ENCODE results near the gene ADGRG6. TPM values are rescaled to one million over a fixed set of nuclear protein-coding genes. Genes with fewer than 3 reads are reported as not detected.

Gene ADGRG6
- total RNA-seq, 1 donor from 2014 or later, result 145 TPM

DNA sequence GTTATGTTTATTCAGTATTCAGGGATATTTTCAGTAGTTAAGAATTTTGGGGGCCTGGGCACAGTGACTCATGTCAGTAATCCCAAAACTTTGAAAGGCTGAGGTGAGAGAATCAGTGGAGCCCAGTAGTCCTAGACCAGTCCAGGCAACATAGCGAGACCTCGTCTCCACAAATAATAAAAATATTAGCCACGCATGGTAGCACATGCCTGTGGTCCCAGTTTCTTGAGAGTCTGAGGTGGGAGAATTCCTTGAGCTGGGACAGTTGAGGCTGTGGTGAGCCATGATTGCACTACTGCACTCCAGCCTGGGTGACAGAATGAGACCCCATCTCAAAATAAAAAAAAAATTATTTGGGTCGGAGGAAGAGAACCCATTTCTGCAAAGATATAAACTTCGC lies 20.3 kb downstream of the ADGRG6 start:
- no peak for DNase-seq (ENCODE audit: low spot score)

DNA sequence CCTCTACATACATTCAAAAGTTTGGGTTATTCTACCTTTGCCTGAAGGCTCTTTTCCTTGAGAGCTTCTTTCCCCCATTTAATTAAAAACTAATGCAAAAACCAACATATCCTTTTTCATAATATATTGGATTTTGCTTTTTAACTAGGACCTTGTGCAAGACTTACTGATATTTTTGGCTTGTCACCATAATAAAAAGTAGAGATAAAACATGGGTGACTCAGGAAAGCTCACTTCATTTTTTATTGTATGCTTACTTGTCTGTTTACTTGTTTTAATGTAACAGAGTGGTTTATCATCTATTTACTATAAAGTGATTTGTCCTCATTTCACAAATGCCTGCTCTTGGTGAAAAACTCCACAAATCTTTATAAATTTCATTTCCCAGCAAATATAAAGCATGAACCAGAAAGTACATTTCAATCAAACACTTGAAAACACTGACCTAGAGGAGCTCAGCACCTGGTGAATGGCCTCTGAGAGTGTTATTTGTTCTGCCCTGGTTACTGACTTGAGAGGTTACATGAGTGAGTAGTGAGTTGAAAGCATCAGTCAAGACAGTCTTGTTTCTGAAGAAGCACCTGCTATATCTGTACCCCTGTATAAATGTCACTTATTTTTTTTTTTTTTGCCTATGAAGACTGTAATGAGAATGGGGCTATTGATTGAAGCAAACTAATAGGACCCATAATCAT lies 20.8 kb downstream of the ADGRG6 start:
- DNase-seq (ENCODE audit: low spot score), result no peak

DNA sequence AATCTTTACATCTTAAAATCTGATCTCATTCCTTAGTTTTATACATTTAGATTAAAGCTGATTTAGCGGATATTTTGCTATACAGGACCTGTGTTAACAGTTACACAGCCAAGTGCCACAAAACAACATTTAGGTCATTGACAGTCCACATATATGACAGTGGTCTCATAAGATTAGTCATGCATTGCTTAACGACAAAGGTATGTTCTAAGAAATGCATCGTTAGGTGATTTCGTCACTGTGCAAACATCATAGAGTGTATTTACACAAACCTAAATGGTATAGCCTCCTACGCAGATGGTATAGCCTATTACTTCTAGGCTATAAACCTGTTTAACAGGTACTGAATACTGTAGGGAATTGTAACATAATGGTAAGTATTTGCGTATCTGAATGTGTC lies 21.6 kb downstream of the ADGRG6 start:
- no peak for DNase-seq (ENCODE audit: low spot score)

DNA sequence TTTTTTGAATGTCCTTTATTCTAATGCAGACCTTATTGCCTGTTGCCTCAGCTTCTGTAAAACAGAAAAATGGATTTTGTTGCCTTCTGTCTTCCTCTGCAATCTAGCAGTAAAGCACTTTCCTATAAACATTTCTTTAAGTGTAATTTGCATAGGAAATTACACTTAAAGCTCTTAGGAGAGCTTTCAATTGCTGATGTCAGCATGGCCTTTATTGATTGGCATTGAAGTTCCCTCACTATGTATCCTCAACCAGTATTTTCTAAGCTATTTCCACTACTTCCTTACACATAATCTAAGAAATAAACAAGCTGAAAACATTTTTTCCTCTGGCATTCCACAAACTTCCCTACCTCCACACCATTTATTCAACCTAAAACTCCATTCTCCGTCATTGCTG lies 22.3 kb downstream of the ADGRG6 start:
- DNase-seq (ENCODE audit: low spot score), result no peak

DNA sequence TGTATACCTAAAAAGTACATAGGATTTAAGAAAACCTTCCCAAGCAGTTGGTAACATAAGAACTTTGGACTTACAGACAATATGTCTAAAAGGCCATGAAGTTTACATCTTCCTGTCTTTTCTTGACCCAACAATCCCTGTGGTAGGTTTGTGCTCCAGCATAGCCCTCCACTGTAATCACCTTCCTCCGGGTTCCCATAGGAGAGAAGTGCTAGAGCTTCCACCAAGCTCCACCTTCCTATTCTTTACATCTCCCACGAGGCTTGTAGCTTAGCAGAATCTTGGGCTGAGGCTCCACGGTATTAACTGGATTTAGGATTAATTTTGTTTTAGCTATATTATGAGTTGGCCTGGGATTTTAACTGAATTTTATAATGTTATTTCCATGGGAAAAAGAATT lies 23.3 kb downstream of the ADGRG6 start:
- no peak for DNase-seq (ENCODE audit: low spot score)

DNA sequence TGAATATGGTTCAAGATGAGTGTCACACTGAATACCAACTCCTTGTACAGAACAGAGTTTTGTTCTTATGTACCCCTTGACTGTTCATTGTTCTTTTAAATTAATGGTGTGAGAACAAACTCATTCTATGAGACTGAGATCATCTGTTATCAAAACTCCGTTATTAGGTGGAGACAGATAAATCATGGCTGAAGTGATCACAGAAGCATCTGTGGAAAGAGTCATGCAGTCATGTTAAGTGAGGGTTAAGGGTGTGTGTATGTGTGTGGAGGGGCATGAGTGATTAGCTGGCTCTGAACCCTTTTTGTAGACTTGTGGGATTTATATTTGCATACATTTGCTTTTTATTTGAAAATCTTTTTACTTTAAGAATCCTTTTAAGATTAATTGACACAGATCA lies 24.7 kb downstream of the ADGRG6 start:
- no peak for DNase-seq (ENCODE audit: low spot score)

DNA sequence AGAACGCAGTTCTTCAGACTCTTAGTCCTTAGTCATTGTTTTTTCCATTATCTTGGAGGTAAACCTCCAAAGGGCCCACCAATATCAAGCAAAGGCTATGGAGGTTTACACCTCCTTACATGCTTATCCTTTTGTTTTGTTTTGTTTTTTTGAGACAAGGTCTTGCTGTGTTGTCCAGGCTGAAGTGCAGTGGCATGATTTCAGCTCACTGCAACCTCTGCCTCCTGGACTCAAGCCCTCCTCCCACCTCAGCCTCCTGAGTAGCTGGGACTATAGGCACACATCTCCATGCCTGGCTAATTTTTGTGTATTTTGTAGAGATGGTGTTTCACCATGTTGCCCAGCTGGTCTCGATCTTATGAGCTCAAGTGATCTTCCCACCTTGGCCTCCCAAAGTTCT lies 26.3 kb downstream of the ADGRG6 start:
- no peak for DNase-seq (ENCODE audit: low spot score)

DNA sequence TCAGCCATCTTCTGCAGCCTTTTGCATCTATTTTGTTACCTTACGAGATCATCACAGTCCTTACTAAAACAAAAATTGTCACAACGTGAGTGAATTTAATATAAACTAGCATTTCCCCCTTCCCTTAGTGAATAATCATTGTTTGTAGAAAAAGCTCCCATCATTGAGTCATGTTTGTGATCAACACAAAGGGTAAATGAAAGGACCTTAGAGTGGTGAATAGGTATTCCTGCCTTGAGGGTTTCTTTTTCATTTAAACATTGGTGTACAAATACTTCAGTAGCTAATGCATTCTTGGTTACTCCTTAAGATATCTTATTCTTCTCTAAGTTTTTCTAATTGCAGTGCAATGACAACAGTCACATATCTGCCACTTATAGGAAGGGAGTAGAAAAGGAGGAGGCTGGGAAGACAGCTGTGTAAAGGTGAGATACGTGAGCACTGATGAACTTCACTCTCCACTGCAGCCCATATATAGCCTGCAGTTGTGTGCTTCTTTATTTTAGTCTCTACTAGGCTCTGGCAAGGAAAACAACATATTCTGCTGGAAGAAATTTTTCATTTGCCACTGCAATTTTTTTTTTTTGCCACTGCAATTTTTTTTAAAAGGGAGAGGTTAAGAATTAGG lies 27.8 kb downstream of the ADGRG6 start:
- no peak for DNase-seq (ENCODE audit: low spot score)

DNA sequence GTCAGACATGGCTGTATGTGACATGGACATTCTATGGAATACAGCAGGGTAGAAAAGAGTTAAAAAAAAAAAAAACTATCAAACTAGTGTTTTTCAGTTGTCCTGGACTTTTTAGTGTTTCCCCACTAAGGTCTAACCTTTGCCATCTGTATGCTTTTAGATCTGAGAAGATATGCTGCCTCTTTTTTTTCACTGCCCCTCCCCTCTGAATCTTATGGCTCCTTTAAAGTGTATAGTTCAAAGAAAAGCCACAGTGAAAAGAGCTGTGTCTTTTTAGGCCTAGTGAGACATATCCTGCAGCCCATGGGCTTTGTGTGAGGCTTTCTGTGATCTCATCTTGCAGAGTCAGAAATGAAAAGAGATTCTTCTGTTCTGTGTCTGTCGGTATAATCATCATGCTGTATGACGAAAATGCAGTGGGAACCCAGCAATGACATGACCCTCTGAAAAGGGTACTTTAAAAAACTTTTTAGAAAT lies 29.3 kb downstream of the ADGRG6 start:
- DNase-seq (ENCODE audit: low spot score), result no peak

DNA sequence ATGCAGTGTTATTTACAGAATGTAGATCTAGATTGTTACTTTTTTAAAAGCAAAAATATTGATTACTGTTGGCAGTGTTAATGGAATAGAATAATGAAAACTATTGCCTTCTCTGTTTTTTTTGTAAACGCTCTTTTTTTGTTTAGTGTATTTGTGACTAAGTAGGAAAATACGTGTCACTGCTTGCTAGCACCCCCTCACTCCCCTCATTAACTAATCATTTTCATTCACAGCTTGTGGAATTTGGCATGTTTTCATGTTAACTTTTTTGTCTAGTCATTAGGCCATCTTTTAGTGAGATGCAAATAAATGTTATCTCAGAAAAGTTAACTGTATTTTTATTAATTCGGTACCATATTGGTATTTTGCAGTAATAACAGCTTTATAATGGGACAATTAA lies 29.8 kb downstream of the ADGRG6 start:
- no peak for DNase-seq (ENCODE audit: low spot score)

DNA sequence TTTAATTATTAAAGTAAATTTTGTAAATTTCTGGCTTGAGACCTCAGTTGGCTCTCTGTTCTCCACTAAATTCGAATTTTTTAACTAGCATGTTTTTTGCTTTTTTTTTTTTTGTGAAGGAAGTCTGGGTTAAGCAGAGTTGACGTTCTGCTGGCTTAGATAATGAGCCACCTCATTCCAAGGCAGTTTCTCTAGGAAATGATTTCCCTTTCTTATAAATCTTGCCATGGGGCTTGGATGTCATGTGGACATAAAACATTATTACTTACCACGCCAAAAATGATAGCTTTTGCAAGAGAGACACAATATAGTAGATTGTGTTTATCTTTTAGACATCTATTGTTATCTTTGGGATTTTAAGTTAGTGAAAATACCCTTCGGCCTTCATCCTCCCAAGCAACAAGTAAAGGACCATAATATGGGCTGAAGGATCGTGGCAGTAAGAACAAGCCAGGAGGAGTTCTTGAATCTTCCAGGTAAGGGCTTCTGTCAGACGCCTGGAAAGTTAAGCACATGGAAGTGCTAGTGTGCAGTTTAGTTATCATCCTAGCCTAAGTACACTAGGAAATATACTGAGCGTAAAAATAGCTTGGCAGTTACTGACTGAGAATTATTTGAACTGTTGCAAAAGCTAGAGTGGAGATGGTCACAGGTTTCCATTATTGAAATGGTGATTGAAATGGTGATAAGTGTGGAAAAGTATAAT lies 30.7 kb downstream of the ADGRG6 start:
- DNase-seq (ENCODE audit: low spot score), result no peak

DNA sequence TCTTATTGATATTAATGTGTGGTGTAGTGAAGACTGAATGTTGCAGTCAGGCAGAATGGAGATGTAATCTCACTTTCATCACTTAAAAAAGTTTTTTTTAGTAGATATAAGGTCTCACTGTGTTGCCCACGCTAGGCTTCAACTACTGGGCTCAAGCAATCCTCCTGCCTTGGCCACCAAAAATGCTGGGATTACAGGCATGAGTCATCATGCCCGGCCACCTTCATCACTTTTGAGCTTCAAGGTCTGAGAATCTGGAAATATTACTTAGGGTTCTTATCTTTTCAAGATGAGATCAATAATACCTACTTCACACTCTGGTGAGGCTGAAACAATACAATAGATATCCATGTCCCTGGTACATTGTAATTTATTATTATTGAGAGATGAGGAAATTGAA lies 31.6 kb downstream of the ADGRG6 start:
- no peak for DNase-seq (ENCODE audit: low spot score)

DNA sequence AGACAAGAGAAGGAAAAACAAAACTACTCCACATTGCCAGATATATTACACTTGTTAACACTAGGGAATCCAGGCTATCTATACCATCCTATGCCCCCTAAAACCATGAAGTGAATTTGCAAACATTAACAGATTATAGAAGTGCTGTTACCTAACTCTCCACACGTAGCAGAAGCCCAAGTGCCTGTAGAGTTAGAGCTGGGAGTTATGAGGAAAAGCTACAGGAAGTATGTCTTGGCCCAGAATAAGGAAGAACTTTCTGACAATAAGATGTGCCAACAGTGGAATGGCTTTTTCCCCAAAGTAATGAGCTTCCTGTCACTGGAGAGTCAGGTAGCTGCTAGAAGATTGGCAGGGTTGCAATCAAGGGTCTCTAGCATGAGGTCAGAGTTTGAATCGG lies 32.5 kb downstream of the ADGRG6 start:
- DNase-seq (ENCODE audit: low spot score), result no peak

DNA sequence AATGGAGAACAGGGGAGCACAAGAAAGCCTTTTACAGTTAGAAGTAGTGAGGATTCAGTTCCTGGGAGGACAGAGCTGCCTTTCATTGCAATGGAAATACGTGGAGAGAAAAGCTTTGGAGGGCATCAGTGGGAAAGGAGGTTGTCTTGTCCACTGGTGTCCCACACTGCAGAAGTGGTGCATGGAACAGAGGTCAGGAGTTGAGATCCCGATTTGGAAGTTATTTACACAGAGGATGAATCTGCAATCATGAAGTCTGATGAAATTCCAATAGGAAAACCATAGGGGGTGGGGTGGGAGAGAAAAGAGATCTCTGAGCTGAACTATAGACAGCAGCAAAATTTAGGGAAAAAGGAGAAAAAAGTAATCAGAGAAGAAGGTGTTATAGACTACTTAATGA lies 33.6 kb downstream of the ADGRG6 start:
- no peak for DNase-seq (ENCODE audit: low spot score)

DNA sequence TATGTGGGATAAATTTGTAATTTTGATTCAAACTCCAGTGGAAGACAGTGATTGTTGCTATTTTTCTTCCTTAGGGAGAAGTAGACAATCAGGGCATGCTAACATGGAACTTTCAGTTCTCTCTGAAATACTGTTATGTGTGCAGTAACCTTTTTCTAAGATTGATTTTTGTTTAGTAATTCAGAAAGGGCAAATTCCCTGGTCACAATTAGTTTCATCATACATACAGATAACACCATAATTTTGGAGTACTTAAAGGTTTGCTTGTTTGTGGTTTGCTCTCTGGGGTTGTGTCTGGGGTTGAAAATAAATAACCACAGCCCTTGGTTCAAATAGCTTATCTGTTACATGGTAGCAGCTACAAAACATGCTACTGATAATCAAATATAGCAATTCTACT lies 34.4 kb downstream of the ADGRG6 start:
- no peak for DNase-seq (ENCODE audit: low spot score)

DNA sequence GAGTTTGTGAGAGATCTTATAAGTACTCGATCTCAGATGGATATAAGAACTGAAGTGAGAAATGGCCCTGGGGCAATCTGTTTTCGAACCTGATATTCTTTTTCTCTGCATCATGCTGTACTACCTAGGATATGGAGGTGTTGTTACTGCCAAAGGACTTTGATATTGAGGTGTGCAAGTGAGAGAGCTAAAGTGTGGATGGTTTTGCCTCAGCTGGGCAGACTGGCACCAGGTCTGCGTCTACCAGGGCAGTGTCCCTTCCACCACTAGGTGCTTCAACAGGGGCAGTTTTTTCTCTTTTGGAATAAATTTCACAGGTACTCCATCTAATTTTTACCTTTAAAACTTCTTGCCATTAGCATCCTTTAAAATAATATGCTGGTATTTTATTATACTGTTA lies 35.0 kb downstream of the ADGRG6 start:
- DNase-seq (ENCODE audit: low spot score), result no peak

DNA sequence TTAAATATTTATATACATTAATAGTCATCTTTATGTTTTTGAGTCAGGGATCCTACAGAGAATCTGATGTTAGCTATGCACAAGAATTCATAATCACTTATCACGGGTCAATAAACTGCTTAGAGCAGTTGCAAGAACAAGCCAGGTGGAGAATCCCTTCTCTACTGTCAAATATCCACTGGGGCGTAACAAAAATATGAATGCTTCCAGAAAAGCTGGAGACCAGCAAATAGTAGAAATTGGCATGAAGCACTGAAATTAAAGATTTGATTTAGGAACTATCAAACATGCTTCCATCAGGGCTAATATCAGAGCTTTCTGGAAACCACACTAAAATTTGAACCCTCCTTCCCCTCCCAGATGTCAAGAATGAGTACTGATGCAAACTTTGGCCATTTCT lies 37.3 kb downstream of the ADGRG6 start:
- DNase-seq (ENCODE audit: low spot score), result no peak

DNA sequence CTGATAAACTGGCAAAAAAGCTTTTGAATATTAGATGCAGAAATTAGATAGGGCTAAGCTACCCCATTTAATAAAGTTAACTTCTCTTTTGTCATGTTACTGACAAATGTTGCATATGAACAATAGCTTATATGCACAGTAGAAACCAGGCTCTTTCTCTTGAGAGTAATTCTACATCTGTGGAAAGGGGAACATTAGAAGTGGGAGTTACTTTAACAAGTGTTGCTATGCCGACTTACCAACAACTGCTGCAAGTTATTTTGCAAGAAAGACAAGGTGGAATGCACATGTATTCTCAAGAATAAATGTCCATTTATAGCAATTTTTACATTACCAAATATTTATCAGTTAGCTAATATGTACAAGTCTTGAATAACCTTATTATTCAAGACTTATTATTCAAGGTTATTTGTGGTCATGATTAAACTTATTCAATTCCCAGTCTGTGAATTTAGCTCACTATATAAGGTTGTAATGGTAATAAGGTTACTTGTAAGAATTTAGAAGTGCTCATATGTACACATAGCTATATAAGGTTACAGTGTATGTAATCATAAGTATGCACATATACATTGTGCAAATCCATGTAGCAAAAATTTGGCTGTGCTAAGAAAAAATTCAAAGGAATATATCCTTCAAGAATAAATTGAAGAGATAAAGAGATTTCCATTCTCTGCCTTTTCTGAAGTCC lies 38.3 kb downstream of the ADGRG6 start:
- no peak for DNase-seq (ENCODE audit: low spot score)

DNA sequence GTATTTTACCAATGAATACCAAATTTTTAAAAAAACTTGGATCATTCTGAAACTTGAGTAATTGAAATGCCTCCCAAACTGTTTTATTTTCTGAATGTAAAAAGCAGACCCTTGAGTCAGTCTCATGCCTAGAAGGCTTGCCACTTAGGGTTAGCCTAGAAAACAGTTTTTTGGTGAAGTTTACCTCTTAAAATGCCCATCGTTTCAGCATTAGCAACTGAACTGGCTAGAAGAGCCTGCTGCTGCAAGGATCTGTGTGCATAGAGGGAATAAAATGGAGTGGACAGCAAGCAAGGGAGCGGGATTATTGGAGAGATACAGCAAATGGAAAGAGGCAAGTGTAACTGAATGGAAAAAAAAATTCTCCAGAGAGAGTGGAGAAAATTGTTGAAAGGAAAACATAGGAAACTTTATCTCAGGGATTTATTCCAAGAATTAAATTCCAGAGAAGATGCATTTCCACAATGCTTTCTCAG lies 40.1 kb downstream of the ADGRG6 start:
- DNase-seq (ENCODE audit: low spot score), result no peak

DNA sequence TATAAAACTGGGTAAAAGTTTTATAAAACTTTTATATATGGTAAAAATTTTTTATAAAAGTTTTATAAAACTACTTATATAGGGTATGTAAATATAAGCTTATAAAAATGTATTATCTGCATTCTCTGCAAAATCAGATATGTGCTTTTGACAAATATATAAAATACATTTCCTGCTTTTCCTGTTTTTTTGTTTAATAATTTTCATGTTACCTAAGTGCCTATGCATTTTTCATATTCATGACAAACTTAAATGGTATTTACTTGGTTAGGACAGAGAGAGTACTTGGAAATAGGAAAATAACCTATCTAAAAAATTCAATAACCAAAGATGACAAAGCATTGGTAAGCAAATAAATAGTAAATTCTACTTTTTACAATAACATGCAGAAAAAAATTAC lies 41.2 kb downstream of the ADGRG6 start:
- DNase-seq (ENCODE audit: low spot score), result no peak

DNA sequence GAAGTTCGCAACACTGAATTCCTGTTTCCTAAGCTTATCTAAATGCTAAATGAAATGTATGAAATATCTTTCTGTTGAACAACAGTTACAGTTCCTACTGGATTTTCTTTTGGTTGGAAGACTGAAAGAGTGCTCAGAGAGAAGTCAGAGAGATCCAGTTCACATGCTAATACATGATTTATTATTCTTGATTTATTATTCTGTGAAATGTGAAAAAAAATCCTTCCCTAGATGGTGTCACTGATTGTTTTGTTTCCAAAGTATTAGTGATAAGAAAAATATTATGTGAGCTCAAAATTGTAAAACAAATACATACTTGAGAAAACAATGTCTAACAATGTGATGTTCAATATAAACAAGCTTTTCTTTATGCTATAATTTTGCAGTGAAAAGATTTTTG lies 42.1 kb downstream of the ADGRG6 start:
- DNase-seq (ENCODE audit: low spot score), result no peak

DNA sequence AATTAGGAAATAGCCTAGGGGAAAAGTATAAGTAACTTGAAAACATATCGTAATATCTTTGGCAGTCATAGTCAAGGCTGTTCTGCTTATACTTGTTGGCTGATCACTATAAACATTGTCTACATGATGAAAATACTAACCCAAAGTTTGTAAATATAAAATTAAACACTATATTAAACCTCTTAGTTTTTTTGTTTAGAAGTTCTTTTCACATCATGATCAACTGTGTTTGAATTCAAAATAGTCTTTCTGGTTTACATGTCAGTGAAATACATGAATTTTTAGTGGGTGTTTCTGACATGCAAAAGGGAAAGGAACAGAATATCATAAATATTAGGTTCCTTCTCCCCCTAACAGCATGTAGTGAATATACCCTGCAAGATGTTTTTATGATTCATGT lies 43.5 kb downstream of the ADGRG6 start:
- DNase-seq (ENCODE audit: low spot score), result no peak

Measured in ureter (tissue), 1 donor.